Activated naive CD4-positive, alpha-beta T cell treated with anti-CD3 and anti-CD28 coated beads, Interleukin-2, amount 10 ng/mL, durations not matched to agents 7 days and 5 days (primary cell): ENCODE results near the gene VENTX.

Source experiments
- CTCF ChIA-PET: fragments of 350-600 bp; sonication (Branson Sonifier 250); formaldehyde crosslinking; loops from one replicate; lab custom pipeline; 2021; ENCODE audit warnings: antibody characterized with exemption; lab: Charles Lee
- DNase-seq: peaks from one replicate; pipeline ENCODE4 v3.0.0-alpha.2; 2020
- H3K27ac Mint-ChIP-seq: one replicate; pipeline ENCODE4 v1.8.0; 2021; ENCODE audit warnings: mild to moderate bottlenecking, moderate library complexity, mixed read lengths
- H3K27me3 Mint-ChIP-seq: one replicate; pipeline ENCODE4 v1.8.0; 2021; ENCODE audit warnings: mild to moderate bottlenecking, mixed read lengths
- H3K36me3 Mint-ChIP-seq: one replicate; pipeline ENCODE4 v1.8.0; 2021; ENCODE audit warnings: mixed read lengths
- H3K4me1 Mint-ChIP-seq: one replicate; pipeline ENCODE4 v1.8.0; 2021; ENCODE audit warnings: mixed read lengths
- H3K4me3 Mint-ChIP-seq: one replicate; pipeline ENCODE4 v1.8.0; 2021; ENCODE audit warnings: mild to moderate bottlenecking, moderate library complexity, mixed read lengths
- H3K9me3 Mint-ChIP-seq: one replicate; pipeline ENCODE4 v1.8.0; 2021; ENCODE audit warnings: mixed read lengths

The VENTX gene

DNA sequence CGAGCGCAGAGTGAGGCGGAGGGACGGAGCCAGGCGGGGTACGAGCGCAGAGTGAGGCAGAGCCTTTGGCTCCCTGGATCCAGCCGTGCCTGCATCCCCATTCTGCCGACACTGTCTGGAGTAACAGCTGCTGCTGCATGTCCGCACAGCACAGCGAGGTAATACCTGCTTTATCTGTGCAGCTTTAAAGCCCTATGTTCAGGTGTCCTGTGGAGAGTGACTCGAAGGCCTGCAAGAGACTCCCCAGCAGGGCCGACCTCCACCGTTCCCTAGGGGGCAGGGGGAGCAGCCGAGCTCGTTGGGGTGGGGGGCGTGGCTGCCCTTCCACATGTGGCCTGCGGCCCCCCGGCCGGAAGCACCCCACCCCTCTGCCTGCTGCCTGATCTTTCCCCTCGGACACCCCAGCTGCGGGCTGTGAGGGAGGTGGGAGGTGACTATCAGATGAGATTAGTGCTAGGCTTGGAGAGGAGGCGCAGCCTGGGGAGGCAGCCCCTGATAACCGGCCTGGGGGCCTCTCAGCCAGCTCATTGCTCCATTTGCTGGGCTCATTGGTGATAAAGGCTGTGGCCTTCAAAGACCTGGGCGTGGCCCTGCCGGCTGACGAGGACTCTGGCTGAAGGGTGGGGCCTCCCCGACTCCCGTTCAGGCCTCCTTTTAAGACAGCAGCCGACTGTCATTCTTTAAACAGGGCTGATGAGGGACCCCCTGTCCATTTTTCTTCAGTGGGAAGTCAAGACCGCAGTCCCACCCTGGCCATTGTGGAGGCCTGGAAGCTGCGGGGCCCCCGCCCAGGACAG lies 8.0 kb downstream of the VENTX start:
- Mint-ChIP-seq H3K27me3 (peaks cover 56% of the 10 kb centered on the region), H3K9me3 (no peaks in the 10 kb centered on the region), H3K36me3 (no peaks in the 10 kb centered on the region), H3K4me3 (no peak overlapping the region), H3K4me1 (peaks cover 21% of the 10 kb centered on the region), H3K27ac (no peak overlapping the region)
- CTCF ChIA-PET, result interaction anchor here (0.8 to 0.9 kb wide), 2 partner anchors 14 to 83 kb away, joined by 3 read pairs; no protein-coding TSS in a partner anchor
- DNase-seq, result no peak

DNA sequence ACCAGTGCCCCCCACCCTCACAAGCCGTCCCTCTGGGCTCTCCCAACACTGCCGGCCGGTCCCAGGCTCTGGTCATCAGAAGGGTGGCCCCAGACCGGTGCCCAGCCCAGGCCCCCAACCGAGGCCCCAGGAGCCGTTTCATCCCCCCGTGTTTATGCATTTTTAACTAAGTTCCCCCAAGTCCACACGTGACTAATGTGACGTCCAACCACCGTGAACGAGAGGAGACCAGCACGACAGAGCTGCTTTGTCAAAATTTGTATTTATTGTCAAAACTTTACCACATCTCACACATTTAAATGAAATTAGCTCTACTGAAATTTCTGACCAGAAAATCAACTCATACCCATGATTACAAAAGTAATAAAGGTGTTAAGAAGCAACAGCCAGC lies 8.6 kb downstream of the VENTX start:
- CTCF ChIA-PET, result interaction anchor here (0.8 to 0.9 kb wide), 2 partner anchors 13 to 82 kb away, joined by 3 read pairs; no protein-coding TSS in a partner anchor
- Mint-ChIP-seq H3K4me1 (peaks cover 15% of the 10 kb centered on the region), H3K27me3 (peaks cover 50% of the 10 kb centered on the region), H3K9me3 (no peaks in the 10 kb centered on the region), H3K36me3 (no peaks in the 10 kb centered on the region), H3K27ac (no peak overlapping the region), H3K4me3 (no peak overlapping the region)
- no peak for DNase-seq

DNA sequence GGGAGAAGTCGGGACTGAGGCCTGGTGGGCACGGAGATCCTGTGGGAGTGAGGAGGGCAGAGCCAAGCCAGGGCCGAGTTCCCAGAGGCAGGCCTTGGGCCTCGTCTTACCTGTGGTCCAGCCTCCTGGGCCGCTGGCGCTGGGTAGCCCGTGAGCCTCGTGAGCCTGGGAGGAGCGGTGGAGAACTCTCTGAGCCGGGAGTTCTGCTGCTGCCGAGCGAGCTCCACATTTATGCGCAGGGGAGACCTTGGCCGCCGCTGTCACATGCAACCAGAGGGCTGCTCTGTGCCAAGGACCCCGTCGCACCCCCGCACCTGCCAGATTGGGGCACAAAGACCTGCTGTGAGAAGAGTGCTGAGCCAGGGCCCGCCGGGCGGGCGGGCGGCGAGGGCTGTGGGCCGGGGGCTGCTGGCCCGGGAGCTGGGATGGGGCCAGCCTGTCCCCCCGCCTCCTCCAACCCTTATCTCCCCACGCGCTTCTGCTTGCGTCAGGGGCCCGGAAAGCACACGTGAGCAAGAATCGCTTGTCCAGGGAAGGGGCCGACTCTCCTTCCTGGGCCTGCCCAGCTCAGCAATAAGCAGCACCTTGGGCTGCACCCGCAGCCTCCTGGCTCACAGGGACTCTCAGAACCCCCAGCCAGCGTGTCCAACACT lies 10.2 kb downstream of the VENTX start:
- peaks cover 38% of the 10 kb centered on the region for H3K27me3 Mint-ChIP-seq
- H3K27ac Mint-ChIP-seq, result no peak overlapping the region
- CTCF ChIA-PET, result no interaction called here
- no peaks in the 10 kb centered on the region for H3K36me3 Mint-ChIP-seq
- H3K4me1 Mint-ChIP-seq, result peaks cover 5% of the 10 kb centered on the region
- H3K4me3 Mint-ChIP-seq, result no peak overlapping the region
- no peak for DNase-seq
- no peaks in the 10 kb centered on the region for H3K9me3 Mint-ChIP-seq

DNA sequence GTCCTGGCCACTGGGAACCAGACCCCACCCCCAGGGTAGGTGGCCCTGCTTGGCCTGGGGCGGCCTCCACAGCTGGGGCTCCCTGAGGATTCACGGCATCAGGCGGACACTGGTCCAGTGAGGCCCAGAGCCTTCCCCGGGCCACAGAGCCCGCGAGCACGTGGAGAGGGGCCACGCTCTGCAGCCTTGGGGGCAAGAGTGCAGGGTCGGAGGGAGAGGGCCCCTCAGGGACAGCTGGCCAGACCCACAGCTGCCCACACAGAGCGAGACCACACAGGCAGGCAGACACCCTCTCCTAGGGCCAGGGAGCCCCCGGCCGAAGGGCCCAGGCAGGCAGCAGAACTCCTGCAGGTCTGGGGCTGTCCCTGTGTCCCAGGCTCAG lies 10.7 kb downstream of the VENTX start:
- Mint-ChIP-seq H3K27ac (no peak overlapping the region), H3K4me3 (no peak overlapping the region), H3K27me3 (peaks cover 33% of the 10 kb centered on the region), H3K36me3 (no peaks in the 10 kb centered on the region), H3K9me3 (no peaks in the 10 kb centered on the region), H3K4me1 (peaks cover 2% of the 10 kb centered on the region)
- no peak for DNase-seq
- CTCF ChIA-PET, result no interaction called here

DNA sequence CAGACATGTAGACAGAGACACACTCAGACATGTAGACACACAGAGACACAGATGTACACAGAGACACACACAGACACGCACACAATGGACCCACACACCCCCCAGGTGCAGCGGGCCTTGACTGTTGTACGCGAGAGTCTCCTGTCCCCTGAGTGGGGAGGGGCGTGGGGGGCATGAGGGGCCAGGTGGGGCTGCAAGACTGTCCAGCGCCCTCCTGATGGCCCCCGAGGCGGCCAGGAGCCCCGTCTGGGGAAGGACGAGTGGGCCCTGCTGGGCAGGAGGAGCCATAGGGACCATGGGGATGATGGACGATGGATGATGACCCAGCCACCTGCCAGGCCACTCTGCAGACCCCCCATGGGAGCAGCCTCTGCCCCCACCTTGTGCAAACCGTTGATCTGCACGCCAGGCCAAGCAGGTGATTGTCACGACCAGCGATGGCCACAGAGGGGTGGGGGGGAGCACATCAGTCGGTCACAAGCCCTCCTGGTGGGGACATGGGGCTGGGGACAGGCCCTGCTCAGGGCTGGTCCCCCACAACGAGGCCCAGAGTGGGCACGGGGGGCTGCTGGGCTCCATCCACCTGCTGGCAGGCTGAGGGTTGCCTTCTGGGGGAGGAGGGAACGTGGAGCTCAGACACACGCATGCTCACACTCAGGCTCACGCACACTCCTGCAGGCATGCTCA lies 11.6 kb downstream of the VENTX start:
- peaks cover 2% of the 10 kb centered on the region for H3K4me1 Mint-ChIP-seq
- no peaks in the 10 kb centered on the region for H3K9me3 Mint-ChIP-seq
- no peaks in the 10 kb centered on the region for H3K36me3 Mint-ChIP-seq
- CTCF ChIA-PET, result no interaction called here
- no peak overlapping the region for H3K27ac Mint-ChIP-seq
- H3K27me3 Mint-ChIP-seq, result peaks cover 25% of the 10 kb centered on the region
- DNase-seq, result no peak
- H3K4me3 Mint-ChIP-seq, result no peak overlapping the region

DNA sequence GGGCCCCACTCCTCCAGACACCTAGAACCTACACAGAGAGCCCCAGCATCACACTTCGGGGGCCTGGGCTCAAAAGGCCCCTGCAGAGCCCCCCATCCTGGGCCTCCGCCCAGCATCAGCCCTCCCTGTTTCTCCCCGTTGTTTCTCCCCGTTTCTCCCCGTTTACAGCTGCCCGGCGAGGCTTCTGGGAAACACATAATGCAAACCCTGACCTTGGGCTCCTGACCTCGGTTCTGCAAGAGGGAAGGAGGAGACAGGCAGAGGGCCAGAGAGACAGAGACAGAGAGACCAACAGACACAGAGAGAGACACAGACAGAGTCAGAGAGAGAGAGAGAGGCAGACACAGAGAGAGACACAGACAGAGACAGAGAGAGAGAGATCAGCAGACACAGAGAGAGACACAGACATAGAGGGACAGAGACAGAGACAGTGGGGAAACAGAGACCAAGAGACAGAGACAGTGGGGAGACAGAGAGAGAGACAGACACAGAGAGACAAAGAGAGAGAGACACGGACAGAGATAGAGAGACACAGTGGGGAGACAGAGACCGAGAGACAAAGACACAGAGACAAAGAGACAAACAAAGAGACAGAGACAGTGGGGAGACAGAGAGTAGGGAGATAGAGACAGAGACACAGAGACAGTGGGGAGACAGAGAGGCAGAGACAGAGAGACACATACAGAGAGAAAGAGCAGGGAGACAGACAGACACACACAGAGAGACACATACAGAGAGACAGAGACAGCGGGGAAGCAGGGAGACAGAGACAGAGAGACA lies 12.5 kb downstream of the VENTX start:
- no peaks in the 10 kb centered on the region for H3K9me3 Mint-ChIP-seq
- H3K36me3 Mint-ChIP-seq, result no peaks in the 10 kb centered on the region
- no peak overlapping the region for H3K27ac Mint-ChIP-seq
- H3K27me3 Mint-ChIP-seq, result peaks cover 21% of the 10 kb centered on the region
- peaks cover 2% of the 10 kb centered on the region for H3K4me1 Mint-ChIP-seq
- no peak for DNase-seq
- H3K4me3 Mint-ChIP-seq, result no peak overlapping the region
- CTCF ChIA-PET, result no interaction called here

DNA sequence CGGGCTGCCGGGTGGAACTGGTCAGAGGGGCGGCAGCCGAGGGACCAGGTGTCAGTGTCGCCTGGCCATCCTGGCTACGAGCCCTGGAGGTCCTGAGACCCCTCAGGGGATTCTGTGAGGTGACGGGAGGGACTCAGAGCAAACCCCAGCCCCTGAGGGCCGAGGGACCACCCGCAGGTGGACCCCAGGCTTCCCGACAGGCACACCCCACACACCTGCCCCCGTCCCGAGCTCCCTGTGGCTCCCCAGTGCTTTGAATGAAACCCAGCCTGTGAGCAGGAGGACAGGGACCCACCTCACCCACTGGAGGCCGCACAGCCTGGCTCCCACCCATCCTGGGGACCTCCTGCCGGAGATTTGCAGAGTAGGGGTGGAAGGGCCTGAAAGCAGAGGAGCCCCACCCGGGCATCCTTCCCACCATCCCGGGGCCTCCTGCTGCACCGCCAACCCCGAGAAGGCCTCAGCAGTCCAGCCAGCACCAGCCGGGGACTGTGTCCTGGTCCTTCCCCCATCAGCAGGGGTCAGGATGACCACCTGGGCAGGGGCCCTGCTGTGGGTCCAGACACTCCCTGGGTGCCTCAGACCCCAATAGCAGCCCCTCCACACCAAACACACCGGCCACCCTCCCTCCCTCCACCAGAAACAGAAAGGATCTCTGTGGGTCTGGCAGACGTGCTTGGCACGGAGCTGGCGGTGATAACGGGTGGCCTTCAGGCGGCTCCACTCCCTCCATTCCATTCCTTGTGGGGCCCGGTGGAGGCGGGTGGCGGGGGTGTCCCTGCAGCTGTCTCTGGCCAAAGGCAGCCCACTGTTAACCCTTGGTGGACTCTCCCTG lies 13.9 kb downstream of the VENTX start:
- Mint-ChIP-seq H3K36me3 (no peaks in the 10 kb centered on the region), H3K9me3 (no peaks in the 10 kb centered on the region), H3K27me3 (peaks cover 20% of the 10 kb centered on the region), H3K4me3 (no peak overlapping the region), H3K4me1 (peaks cover 6% of the 10 kb centered on the region), H3K27ac (no peak overlapping the region)
- DNase-seq, result no peak
- CTCF ChIA-PET, result no interaction called here

DNA sequence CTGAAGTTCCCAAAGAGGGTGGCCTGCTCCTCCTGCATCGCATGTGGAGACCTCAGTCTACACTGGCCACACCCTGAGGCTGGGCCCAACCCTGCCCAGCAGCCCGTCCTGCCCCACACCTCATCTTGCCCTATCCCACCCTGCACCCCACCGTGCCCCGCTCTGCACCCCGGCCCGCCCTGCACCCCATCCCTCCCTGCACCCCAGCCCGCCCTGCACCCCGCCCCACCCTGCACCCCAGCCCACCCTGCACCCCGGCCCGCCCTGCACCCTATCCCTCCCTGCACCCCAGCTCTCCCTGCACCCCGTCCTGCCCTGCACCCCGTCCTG lies 14.5 kb downstream of the VENTX start:
- CTCF ChIA-PET, result no interaction called here
- H3K27ac Mint-ChIP-seq, result no peak overlapping the region
- H3K4me3 Mint-ChIP-seq, result no peak overlapping the region
- no peaks in the 10 kb centered on the region for H3K9me3 Mint-ChIP-seq
- H3K36me3 Mint-ChIP-seq, result no peaks in the 10 kb centered on the region
- peaks cover 18% of the 10 kb centered on the region for H3K27me3 Mint-ChIP-seq
- H3K4me1 Mint-ChIP-seq, result peaks cover 10% of the 10 kb centered on the region
- DNase-seq, result no peak

DNA sequence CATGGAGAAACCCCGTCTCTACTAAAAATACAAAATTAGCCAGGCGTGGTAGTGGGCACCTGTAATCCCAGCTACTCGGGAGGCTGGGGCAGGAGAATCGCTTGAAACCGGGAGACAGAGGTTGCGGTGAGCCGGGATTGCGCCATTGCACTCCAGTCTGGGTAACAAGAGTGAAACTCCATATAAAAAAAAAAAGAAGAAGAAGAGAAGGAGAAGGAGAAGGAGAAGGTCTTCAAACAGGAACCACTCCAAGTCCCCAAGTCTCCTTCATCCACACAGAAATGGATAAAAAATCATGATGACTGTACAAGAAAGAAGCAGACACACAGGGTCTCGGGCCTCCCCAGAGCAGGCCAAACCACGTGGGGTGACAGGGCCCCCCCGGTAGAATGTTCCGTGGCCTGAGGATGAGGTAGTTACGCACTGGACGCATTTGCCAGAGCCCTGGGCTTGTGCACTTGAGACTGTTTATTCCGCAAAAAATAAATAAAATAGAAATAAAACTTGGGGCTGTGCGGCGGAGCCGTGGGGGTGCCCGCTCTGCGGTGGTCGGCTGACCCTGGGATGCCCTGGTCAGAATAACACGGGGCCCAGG lies 15.8 kb downstream of the VENTX start:
- Mint-ChIP-seq H3K36me3 (no peaks in the 10 kb centered on the region), H3K4me3 (no peak overlapping the region), H3K4me1 (peaks cover 22% of the 10 kb centered on the region), H3K27ac (no peak overlapping the region), H3K9me3 (no peaks in the 10 kb centered on the region), H3K27me3 (peaks cover 17% of the 10 kb centered on the region)
- CTCF ChIA-PET, result no interaction called here
- DNase-seq, result no peak

DNA sequence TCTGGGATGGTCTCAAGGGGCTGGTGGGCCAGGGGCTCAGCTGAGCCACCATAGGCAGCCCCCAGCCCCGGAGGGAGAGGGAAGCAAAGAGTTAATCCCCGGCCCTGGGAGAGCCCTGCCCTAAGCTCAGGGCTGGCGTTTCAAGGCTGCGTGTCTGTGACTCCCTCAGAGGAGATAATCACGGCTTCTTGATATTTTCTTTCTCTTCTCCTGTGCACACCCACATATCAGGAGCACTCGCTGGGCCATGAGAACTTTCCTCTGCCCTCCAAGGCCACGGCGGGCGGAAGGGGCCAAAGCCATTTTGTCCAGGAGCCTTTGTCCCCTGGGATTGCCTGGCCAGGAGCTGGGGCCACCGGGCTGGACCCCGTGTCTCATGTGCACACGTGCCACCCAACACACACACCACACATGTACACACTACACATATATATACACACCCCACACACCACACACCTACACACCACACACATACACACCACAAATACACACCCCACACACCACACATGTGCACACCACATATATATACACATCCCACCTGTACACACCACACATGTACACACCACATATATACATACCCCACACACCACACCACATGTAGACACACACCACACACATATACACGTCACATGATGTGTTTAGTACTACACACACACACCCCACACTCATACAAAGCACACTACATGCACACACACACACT lies 16.9 kb downstream of the VENTX start:
- Mint-ChIP-seq H3K27me3 (peaks cover 21% of the 10 kb centered on the region), H3K27ac (no peak overlapping the region), H3K36me3 (no peaks in the 10 kb centered on the region), H3K4me3 (no peak overlapping the region), H3K9me3 (no peaks in the 10 kb centered on the region), H3K4me1 (peaks cover 30% of the 10 kb centered on the region)
- CTCF ChIA-PET, result no interaction called here
- no peak for DNase-seq

DNA sequence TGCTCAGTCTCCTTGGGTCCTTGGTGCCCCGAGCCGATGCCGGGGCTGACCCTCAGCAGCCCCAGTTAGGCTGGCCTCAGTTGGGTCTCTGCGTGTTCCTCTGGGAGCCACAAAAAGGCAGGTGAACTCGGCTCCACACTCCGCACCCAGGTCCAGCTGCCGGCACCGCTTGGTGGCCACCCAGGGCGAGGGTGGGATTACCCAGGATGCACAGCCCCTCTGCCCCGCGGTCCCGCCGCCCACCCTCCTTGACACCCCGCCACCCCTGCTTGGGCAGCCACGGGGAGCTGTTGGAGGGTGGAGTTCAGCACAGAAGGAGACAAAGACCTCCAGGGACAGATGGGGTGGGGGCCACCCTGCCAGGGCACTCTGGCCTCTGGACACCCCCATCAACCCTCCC lies 17.7 kb downstream of the VENTX start:
- no peak for DNase-seq
- Mint-ChIP-seq H3K4me1 (peaks cover 38% of the 10 kb centered on the region), H3K4me3 (no peak overlapping the region), H3K27me3 (peaks cover 22% of the 10 kb centered on the region), H3K27ac (no peak overlapping the region), H3K36me3 (no peaks in the 10 kb centered on the region), H3K9me3 (no peaks in the 10 kb centered on the region)
- CTCF ChIA-PET, result no interaction called here

DNA sequence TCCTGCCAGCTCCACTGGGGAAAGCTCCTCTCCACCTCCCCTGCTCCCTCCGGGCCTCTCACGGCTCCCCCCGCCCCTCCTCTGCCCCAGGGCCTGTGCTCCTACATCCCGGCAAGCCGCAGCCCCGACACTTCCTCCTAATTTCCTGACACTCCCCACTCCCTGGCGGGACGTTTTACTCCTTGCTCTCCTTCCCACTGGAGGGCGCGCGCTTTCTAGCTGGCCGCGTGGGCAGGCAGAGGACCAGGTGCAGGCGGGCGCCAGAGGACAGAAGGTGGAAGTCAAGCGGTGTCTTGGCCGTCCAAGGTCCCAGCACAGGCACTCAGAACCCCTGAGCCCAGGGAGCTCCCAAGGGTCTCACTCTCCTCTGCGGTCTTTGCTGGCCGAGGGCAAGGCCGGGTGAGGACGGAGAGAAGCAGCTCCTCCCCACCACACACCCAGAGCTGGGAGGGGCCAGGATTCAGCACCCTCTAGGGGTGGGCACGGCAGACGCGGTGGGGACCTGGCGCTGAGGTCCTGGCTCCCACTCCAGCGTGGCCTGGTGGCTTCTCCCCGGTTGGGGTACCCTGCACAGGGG lies 19.9 kb downstream of the VENTX start:
- peak overlapping the region; percentile 40 for H3K4me3 Mint-ChIP-seq
- H3K9me3 Mint-ChIP-seq, result no peaks in the 10 kb centered on the region
- peaks cover 55% of the 10 kb centered on the region for H3K4me1 Mint-ChIP-seq
- peak; percentile 51 for DNase-seq
- peaks cover 18% of the 10 kb centered on the region for H3K27me3 Mint-ChIP-seq
- H3K36me3 Mint-ChIP-seq, result peaks cover 3% of the 10 kb centered on the region
- H3K27ac Mint-ChIP-seq, result peak overlapping the region; percentile 93
- CTCF ChIA-PET, result interaction anchor here (0.8 to 1.7 kb wide), 5 partner anchors 18 to 114 kb away, joined by 3 to 6 read pairs (median 3); partner anchors contain the start of gene ADAM8
